GM21526 (cell line): ENCODE results near the gene CELF1.
"Not testable (repeated sequence)": the region's sequence is repeated elsewhere in the genome, so short reads cannot be mapped to it uniquely, and the experiment has no call there.

Source experiments
- ATAC-seq: cut with Tn5 transposase; IDR thresholded peaks from one replicate; pipeline ENCODE4 v1.9.1; 2021; ENCODE audit warnings: moderate library complexity; ENCODE audit not compliant: unreplicated experiment, low FRiP score

Gene CELF1

GRCh38 chr11:47460571-47461235 is 92.2 kb downstream of the CELF1 start:
- ATAC-seq: no peak

- ATAC-seq: not testable (repeated sequence)
These were observed 98.7 kb downstream of the CELF1 start for GRCh38 chr11:47454258-47454671.

GRCh38 chr11:47453365-47453764 is 99.6 kb downstream of the CELF1 start:
- no peak for ATAC-seq

- no peak for ATAC-seq
These were observed 100.9 kb downstream of the CELF1 start for GRCh38 chr11:47451990-47452389.

GRCh38 chr11:47451436-47451835 is 101.5 kb downstream of the CELF1 start:
- no peak for ATAC-seq

- no peak for ATAC-seq
These were observed 103.4 kb downstream of the CELF1 start for GRCh38 chr11:47449541-47449940.

- no peak for ATAC-seq
These were observed 104.1 kb downstream of the CELF1 start, which contains the start of gene RAPSN for GRCh38 chr11:47448566-47449427. Gene RAPSN, minus strand, starts transcription at chr11:47449136. Its CDS starts 172 bp downstream, at chr11:47448964.

- no peak for ATAC-seq
These were observed 105.0 kb downstream of the CELF1 start for GRCh38 chr11:47447906-47448305.

GRCh38 chr11:47446833-47447232 is 106.1 kb downstream of the CELF1 start:
- ATAC-seq: no peak

GRCh38 chr11:47445840-47446239 is 107.1 kb downstream of the CELF1 start:
- ATAC-seq: no peak

- no peak for ATAC-seq
These were observed 109.1 kb downstream of the CELF1 start for GRCh38 chr11:47443817-47444216.

GRCh38 chr11:47443028-47443700 is 109.8 kb downstream of the CELF1 start:
- no peak for ATAC-seq

- ATAC-seq: no peak
These were observed 110.4 kb downstream of the CELF1 start for GRCh38 chr11:47442514-47442913.

- no peak for ATAC-seq
These were observed 111.5 kb downstream of the CELF1 start for GRCh38 chr11:47441421-47441820.

- ATAC-seq: no peak
These were observed 112.9 kb downstream of the CELF1 start for GRCh38 chr11:47440054-47440476.

GRCh38 chr11:47438721-47439120 is 114.2 kb downstream of the CELF1 start:
- ATAC-seq: no peak

- ATAC-seq: no peak
These were observed 115.0 kb downstream of the CELF1 start for GRCh38 chr11:47437746-47438418.

GRCh38 chr11:47437218-47437745 is 115.7 kb downstream of the CELF1 start:
- no peak for ATAC-seq

- ATAC-seq: no peak
These were observed 116.2 kb downstream of the CELF1 start for GRCh38 chr11:47436726-47437125.

- no peak for ATAC-seq
These were observed 117.2 kb downstream of the CELF1 start for GRCh38 chr11:47435687-47436086.
